Activated CD4-positive, CD25-positive, alpha-beta regulatory T cell treated with anti-CD3 and anti-CD28 coated beads, Interleukin-2, amount 50 U/mL, for 72 hours (primary cell): Measurements from ENCODE around the gene EPC1.
"Not testable (repeated sequence)": the region's sequence is repeated elsewhere in the genome, so short reads cannot be mapped to it uniquely, and the experiment has no call there.

Experiments
- DNase-seq: peaks from one replicate; pipeline ENCODE4 v3.0.0; 2021

EPC1 gene

GRCh38 chr10:32225976-32226375, 121.0 kb downstream of the EPC1 start:
- DNase-seq = no peak

DNA sequence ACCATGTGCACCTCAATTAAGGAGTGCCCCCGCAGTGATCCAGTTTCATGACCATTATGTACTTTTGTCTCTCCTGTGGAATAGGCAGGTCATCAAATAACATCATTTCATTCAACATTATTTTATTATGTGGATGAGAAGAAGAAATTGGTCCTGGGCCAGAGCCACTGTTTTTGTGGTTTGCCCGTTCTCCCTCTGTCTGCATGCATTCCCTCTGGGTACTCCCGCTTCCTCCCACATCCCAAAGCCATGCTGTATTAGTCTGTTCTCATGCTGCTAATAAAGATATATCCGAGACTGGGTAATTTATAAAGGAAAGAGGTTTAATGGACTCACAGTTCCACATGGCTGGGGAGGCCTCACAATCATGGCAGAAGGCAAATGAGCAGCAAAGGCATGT, 124.6 kb downstream of the EPC1 start:
- not testable (repeated sequence) for DNase-seq

- DNase-seq = not testable (repeated sequence)
Observed at GRCh38 chr10:32219156-32219555, 127.8 kb downstream of the EPC1 start.

- not testable (repeated sequence) for DNase-seq
Observed at GRCh38 chr10:32218206-32219044, 128.5 kb downstream of the EPC1 start.
